HG02798 (cell line): ENCODE data around the gene PGS1.

Experiments
- ATAC-seq: cut with Tn5 transposase; IDR thresholded peaks from one replicate; pipeline ENCODE4 v1.9.1; 2021; ENCODE audit warnings: mild to moderate bottlenecking; ENCODE audit not compliant: unreplicated experiment, poor library complexity

The PGS1 gene

DNA sequence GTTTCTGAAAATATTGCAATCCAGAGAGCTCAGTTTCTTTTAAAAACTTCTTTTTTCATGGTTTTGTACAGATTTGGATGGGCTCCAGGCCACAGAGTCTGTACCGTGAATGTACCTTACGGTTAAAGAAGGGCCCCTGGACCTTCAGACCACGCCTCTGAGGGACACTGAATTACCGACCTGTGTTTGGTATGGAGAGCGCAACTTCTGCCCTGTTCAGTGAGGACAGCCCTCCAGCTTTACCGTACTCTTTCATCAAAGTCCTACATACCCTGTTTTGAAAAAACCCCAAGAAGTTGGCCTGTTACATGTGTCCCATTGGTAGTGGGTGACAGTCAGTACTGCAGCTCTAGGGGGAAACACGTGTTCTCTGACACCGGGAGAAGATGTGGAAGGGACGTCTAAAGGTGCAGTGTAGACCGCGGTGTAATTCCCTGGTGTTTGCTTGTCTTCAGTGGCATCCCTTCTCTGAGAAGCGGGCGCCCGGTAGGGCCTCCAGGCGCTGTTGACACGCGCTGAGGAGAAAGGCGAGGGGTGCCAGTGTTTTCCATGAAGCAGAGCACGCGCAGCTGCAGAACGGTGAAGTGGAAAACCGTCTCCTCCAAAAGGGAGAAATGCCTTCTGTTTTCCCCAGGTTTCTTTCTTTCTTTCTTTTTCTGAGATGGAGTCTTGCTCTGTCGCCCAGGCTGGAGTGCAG lies 6.2 kb downstream of the PGS1 start:
- ATAC-seq, result peak; percentile 23

- no peak for ATAC-seq
Observed at GRCh38 chr17:78387977-78388941, 9.8 kb downstream of the PGS1 start.

DNA sequence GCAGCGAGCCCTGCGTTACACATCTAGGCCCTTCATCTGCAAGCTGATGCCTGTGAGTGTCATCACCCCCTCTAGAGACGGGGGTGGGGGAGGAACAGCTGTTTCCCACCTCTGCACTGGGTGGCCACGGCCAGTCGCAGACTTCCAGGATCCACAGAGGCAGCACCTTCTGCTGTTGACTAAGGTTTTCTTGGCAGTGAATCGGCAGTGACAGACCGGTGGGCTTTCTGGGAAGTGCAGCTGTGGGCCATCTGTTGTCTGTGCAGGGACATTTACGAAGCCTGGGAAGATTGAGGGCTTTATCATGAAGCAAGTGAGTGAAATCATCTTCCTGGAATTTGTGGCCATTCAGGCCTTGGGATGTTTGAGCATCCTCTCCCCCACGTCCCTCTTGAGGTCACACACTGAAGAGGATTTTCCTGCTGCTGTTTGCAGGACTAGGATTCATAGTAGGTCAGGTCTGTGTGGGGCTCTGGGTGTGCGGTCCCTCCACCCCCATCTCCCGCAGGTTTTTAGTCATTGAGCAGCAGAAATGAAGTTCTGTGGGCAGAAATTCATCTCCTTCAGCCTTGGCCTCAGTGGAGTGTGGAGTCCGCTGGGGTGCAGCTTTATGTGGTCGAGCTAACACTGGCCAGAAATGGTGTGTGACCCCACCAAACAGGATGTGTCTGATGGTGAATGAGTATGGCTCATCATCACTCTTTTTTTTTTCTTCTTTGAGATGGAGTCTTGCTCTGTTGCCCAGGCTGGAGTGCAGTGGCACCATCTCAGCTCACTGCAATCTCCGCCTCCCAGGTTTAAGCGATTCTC lies 12.0 kb downstream of the PGS1 start:
- ATAC-seq, result no peak

DNA sequence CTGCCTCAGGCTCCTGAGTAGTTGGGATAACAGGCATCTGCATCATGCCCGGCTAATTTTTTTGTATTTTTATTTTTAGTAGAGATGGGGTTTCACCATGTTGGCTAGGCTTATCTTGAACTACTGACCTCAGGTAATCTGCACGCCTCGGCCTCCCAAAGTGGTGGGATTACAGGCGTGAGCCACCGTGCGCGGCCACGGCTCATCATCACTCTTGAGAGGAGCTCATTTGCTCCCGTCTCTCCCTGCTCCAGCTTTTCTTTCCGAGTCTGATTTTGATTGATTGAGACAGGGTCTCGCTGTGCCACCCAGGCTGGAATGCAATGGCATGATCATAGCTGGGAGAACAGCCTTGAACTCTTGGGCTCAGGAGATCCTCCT lies 12.6 kb downstream of the PGS1 start:
- no peak for ATAC-seq

DNA sequence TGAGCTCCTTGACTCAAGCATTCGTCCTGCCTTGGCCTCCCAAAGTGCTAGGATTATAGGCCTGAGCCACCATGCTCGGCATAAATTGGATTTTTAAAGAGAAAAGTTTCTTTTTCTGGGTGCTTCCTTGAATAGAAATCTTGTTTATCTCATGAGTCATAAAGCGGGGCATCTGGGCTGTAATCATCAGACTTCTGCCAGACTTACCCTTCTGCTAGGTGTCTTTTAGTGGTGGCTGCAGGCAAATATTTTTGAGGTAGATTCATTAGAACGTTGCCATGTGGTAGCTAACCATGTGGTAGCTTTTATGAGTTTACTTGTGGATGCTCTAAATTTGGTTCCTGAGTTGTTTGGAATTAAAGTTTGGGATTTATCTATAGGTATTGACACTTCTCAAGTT lies 13.4 kb downstream of the PGS1 start:
- ATAC-seq, result no peak

- no peak for ATAC-seq
Observed at GRCh38 chr17:78392295-78392694, 13.8 kb downstream of the PGS1 start.

DNA sequence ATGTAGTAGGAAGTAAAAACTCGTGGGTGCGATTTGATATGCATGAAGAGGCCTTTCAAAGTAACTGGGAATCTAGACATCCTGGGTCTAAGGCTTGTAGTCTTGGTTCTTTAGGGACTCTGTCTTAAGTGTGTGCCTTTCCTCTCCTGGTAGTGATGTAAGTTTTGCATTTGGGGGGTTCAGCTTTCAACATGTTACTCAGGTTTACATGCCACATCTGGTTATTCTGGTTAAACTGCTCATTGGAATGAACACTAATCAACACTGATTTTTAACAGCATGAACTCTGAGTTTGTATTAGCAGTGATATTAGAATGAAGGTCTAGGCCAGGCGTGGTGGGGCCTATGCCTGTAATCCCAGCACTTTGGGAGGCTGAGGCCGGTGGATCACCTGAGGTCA lies 15.1 kb downstream of the PGS1 start:
- no peak for ATAC-seq

- ATAC-seq, result no peak
Observed at GRCh38 chr17:78394209-78394608, 15.8 kb downstream of the PGS1 start.

- no peak for ATAC-seq
Observed at GRCh38 chr17:78395155-78395554, 16.7 kb downstream of the PGS1 start.

DNA sequence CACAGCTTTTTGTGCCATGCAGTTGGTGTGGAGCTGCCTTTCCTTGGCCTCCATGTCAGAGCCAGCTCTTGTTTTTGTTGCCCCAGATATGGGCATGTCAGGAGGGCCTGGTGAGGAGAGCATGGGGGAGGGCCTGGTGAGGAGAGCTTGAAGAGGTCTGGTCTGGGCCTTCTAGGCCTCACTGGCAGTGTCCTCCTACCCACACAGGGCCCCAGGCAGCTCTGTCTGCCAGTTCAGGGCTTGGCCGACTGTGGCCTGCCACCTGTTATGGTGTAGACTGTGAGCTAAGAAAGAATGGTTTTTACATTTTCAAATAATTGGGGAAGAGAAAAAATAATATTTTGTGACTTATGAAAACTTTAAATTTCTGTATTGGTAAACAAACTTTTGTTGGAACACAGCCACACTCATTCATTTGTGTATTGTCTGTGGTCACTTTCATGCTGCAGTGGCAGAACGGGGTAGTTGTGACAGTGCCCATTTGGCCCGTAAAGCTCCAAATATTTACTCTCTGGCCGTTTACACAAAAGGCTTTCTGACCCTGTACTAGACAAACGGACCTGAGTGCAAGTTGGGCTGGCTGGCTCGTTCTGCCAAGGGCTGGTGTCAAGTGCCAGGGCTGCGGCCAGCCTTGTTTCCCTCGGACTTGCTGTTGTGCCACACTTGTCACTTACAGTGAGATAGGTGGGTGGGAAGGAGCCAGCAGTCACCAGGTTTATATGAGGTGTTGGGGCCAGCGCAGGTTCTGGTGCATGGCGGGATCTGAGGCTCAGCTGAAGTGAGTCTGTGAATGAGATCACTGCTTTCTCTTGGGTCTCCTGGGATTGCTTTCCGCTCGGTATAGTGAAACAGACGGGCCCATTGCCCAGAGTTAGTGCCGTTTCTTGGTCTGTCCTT lies 18.2 kb downstream of the PGS1 start:
- no peak for ATAC-seq

GRCh38 chr17:78397681-78398101 lies 19.2 kb downstream of the PGS1 start:
- ATAC-seq, result no peak

DNA sequence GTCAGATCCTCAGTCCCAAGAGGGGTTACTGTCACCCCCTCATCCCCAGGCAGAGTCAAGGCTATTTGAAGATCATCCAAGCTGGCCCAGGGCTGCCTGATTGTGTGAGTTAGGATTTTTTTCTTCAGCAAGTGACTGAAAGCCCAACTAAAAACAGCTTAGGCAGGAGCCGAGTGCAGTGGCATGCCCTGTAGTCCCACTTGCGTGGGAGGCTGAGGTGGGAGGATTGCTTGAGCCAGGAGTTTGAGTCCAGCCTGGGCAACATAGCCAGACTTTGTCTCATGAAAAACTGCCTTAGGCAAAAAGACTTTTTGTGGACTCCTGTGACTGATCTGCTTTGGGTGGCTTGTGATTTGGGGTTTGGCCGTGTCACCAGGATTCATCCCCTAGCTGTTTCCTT lies 19.9 kb downstream of the PGS1 start:
- no peak for ATAC-seq

- no peak for ATAC-seq
Observed at GRCh38 chr17:78399028-78399692, 20.7 kb downstream of the PGS1 start.

DNA sequence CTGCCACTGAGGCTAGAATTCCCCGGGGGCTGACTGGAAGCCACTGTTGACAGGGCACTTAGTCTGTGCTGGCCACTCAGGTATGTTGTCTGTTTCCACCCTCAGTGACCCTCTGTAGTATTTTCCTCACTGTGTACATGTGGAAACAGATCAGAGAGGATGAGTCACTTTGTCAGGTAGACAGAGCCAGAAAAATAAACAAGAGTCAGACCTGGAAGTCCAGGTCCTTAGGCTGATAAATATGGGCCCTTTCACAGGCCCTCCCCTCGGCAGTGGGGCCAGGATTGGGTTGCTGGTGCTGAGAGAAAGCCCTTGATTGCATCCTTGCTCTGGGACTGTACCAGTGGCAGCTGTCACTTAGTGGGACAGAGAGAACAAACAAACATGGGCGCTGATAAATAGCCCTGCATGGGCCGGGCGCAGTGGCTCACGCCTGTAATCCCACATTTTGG lies 21.3 kb downstream of the PGS1 start:
- no peak for ATAC-seq

DNA sequence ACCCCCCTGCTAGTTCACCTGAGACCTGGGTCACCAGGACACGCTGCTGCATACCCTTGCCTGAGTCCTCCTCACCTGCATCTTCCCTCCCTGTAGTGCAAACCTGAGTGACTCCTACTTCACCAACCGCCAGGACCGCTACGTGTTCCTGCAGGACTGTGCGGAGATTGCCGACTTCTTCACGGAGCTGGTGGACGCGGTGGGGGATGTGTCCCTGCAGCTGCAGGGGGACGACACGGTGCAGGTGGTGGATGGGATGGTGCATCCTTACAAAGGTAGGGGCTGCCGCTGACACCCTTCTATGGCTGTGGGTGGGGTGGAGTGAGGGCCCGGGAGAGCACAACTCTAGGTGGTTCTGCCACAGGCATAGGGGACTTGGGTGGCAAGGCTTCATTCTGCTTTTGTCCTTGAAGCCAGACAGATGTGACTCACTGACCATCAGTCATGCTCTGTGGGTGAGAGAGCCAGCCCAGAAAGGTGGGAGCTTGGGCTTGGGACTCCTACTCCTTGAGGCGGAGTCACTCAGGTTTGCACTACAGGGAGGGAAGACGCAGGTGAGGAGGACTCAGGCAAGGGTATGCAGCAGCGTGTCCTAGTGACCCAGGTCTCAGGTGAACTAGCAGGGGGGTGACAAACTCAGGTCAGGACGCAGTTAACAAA lies 22.3 kb downstream of the PGS1 start:
- no peak for ATAC-seq

GRCh38 chr17:78401246-78401645 lies 22.8 kb downstream of the PGS1 start:
- ATAC-seq, result no peak

DNA sequence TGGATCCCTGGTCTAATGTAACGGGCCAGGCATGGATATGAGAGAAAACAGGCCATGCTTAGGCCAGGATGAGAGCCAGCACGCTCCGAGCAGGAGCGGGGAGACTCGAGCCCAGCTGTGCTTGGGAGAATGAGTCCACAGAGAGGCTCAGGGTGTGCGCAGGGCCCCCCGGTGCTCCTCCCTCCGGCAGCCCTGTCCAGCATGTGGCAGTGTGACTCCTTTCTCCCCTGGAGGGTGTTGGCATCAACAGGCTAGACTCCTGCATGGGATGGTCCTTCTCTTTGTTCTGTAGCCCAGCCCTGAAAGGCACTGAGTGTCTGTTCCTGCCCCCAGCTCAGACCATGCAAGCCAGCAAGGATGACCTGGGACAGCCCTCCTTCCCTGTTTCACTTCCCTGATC lies 23.4 kb downstream of the PGS1 start:
- no peak for ATAC-seq

DNA sequence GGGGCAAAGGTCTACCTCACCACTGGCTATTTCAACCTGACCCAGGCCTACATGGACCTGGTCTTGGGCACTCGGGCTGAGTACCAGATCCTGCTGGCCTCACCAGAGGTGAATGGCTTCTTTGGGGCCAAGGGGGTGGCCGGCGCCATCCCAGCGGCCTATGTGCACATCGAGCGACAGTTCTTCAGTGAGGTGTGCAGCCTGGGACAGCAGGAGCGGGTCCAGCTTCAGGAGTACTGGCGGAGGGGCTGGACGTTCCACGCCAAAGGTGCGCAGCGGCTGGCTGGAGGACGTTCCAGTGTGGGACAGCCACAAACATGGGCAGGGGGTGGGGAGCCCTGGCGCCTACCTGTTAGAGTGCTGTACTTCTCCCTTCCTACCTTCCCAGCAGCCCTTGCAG lies 25.4 kb downstream of the PGS1 start:
- ATAC-seq, result no peak

DNA sequence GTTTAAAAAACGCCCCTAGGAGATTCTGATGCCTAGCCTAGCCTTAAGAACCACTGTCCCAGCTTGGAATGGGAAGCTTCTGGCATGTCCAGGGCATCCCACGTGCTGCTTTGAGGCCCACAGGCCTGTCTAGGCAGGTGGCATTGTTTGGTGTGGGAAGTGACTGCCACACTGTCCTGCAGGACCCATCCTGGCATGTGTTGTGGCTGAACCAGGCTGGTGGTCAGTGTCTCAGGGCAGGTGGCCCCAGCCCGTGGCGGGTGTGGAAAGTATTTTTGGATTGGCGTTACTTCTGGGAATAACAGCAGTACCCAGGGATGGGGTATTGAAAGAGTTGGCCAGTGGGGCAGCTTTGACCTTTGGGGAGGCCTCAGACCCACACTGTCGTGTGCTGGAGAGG lies 27.9 kb downstream of the PGS1 start:
- ATAC-seq, result no peak
